ENCODE data around the gene BCL7B.

BCL7B gene

GRCh38 chr7:73487486-73487885 lies 70.0 kb downstream of the BCL7B start:
- DNase-seq, result no peak
